Medulla oblongata (tissue), 1 donor: ENCODE results near the gene MYLK2.
A peak's percentile ranks its signal among the peaks of the same experiment; 100 is the strongest.

Source experiments
- DNase-seq: peaks from one replicate; pipeline ENCODE4 v3.0.0-alpha.2; 2015; ENCODE audit errors: extremely low spot score

MYLK2 gene

GRCh38 chr20:31853481-31853880, 34.3 kb downstream of the MYLK2 start:
- DNase-seq = no peak

DNA sequence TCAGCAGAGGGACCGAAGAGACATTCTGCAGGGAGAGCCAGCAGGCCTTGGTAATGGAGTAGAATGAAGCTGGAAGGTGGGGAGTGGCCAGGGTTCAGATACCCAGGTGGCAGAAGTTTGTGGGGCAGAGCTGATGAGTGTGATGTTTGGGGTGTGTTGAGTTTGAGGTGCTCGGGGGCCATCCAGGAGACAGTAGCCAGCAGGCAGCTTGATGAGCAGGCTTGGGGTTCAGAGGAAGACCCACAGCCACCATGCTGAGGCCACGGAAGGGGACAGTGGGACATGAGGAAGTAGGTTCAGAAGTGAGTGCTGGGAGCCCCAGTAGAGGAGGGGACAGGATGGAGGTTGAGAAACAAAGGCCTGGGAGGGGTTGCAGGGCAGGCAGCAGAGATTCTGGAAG, 37.4 kb downstream of the MYLK2 start:
- no peak for DNase-seq

DNA sequence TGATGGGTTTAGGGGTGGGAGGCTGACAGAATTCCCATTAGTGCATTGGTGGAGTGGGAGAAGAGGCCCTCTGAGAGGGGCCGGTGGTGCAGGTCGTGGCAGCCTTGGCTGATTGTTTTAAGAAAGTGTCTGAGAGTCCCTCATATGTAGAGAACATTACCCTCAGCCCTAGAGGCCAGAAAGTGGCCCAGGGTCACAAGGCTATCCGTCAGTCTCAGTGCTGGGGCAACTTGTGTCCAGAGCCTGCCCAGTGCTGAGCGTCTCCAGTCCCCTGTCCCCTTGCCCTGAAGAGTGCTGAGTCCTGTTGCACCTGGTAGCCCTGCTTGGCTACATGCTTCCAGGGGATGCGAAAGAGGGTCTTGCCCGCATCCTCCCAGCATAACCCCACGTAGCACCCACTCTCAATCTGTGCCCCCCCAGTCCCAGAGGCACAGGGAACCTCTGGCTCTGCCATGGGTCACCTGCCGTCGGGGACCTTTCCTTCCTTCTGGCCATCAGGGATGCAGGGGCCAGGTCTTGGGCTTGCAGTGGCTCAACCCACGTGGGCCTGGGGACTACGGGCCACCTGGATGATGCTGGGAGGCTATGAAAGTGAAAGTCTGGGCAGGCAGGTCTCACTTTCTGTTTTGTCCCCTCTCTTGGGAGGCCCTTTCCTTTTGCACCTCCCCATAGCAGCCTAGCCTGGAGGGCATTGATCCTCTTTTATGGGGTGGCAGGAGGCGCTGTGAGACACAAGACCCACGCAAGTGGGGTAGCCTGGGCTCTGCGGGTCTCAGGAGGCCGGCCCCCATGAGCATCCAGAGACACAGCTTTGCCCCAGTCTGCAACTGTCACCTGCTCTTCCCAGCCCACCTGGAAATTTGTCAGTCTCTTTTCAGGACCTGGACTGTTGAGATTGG, 39.0 kb downstream of the MYLK2 start:
- DNase-seq = no peak

GRCh38 chr20:31858760-31859083, 39.6 kb downstream of the MYLK2 start:
- DNase-seq = no peak

GRCh38 chr20:31859266-31859997, 40.3 kb downstream of the MYLK2 start:
- DNase-seq = no peak

GRCh38 chr20:31859998-31860380, 40.8 kb downstream of the MYLK2 start:
- no peak for DNase-seq

- DNase-seq = no peak
These were observed 41.4 kb downstream of the MYLK2 start for GRCh38 chr20:31860390-31861134.

- DNase-seq = no peak
These were observed 41.9 kb downstream of the MYLK2 start for GRCh38 chr20:31861135-31861384.

DNA sequence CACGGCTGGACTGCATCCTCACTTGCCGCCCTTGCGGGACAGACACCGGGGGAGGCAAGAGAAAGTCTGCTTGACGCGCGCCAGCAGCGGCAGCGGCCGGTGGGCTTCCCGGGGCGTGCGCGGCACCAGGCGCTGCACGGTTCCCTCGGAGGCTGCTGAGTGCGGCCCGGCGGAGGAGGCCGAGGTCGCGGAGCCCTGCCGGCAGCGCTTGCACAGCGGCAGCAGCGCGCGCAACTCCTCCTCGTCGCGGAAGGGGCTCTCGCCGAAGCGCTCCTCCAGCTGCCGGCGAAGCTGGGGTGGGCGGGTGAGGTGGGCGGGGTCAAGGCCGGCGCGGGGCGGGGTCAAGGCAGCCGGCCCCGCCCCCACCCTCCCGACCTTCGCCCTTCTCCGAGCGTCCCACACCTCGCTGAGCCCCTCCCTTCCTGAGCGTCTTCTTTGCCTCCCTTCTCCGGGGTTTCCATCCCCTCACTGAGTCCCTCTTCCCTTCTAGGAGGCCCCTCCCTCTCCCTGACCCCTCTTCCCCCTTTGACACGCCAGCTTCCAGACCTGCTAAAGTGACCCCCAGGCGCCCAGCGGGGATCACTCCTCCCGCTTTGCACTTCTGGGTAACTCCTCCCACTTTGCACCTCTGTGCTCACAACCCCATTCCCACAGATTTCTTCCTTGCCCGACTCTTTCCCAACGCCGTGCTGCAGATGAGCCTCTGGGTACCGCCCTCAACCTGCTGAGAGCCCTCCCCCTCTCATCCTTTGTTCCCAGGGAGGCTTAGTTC, 42.4 kb downstream of the MYLK2 start:
- peak; percentile 16 for DNase-seq

DNA sequence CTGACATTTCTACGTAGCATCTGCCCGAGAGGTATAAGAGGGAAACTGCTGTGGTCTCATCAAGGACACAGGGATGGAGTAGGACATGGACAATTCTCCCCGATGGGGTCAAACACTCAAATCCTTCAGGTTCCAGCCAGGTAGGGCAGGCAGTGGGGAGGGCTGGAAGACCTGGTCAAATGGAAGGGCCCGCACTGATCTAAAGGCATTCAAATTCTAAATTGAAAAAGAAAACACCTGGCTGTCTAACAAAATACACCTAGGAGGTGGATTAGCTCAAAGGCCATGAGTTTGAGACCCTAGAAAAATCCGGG, 43.0 kb downstream of the MYLK2 start:
- DNase-seq = no peak

GRCh38 chr20:31862506-31862905, 43.4 kb downstream of the MYLK2 start:
- DNase-seq = no peak

DNA sequence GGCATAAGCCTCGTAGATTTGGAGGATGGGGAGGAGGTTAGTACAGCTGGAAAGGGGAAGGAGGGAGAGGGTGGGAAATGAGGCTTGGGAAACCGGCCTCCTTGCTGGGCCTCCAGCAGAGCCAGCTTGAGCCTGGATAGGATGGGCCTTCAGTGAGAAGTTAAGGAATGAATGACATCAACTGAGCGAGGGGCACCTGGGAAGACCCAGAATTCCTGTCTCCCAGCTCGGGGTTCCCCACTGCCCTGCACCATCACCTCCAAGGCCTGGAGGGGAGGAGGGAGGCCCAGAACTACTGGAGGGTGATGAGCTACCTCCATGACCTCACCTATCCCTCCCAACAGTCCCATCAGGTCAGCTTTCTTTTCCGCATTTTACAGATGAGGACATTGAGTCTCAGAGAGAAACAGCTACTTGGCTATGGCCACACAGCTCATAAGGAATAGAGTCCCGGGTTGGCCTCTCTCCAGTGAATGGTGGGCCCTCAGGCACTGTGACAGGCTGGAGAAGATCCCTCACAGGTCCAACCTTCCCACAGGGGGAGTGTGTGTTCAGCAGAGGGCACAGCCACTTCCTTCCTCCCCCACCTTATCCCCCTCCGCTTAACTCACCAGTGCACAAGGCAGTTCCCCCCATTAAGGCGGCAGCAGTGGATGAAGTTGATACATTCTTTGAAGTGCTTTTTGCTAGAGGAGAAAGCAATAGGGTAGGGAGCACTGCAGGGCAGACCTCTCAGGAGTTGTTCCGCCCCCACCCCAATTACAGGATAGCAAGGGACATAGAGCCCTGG, 44.3 kb downstream of the MYLK2 start:
- DNase-seq = no peak

- DNase-seq = no peak
These were observed 45.6 kb downstream of the MYLK2 start for GRCh38 chr20:31864521-31865400.

DNA sequence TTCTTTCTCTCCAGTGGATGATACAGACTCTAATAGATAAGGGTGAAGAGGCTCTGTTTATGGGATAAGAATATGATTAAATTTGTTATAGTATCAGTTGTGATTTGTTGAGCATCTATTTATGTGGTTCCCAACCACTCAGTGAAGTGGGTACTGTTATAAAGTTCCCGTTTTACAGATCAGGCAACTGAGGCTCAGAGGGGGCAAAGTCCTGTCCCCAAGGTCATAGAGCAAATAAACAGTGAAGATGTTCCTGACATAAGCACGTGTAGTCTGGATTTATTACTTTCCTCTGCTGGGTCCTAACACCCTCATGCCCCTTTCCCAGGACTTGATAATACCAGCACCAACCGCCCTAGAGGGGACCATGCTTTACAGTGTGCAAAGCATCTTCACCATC, 47.1 kb downstream of the MYLK2 start:
- DNase-seq = no peak

GRCh38 chr20:31868853-31869672, 49.9 kb downstream of the MYLK2 start:
- DNase-seq = peak; percentile 23

- DNase-seq = no peak
These were observed 50.5 kb downstream of the MYLK2 start for GRCh38 chr20:31869673-31869941.

DNA sequence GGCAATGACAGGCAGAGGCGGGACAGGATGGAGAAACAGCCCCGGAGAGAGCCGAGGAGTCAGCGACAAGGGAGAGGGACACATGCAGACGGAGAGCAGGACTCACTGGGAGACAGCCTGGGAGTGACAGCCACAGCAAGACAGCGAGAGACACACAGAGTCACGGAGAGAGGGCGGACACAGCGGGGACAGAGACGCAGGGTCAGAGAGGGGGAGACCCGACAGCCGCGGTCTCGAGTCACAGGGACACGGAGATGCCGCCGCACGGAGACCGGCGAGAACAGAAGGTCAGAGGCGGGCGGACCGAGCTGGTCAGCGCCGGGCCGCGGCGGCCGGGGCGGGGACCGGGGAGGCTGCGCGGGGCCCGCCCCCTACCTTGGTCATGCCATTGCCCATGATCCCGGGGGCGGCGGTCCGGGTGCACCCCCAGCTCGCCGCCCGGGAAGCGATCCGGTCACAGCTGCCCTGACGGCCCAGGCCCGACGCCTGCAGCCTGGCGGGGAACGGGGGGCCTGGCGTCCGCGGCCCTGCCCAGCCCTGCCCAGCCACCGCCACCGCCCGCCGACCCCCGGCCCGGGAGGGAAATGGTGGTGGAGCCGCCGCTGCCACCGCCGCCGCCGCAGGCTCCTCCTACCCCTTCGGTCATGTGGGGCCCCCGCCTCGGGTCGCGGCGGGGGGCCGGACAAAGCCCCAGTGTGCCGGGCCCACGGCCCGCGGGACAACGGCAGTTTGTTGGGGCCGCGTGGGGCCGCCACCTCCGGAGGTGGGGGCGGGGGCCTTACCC, 51.0 kb downstream of the MYLK2 start, which contains the start of the genes DUSP15 and TTLL9:
TSS of gene DUSP15 (minus strand) at position 586 of the 784 bp plus-strand sequence. CDS start at position 396, 190 bp downstream.
TSS of gene TTLL9 (plus strand) at position 693 of the 784 bp plus-strand sequence. CDS start 493 bp downstream, outside the sequence.
- DNase-seq = peak; percentile 80

GRCh38 chr20:31870726-31871617, 51.8 kb downstream of the MYLK2 start:
- peak; percentile 37 for DNase-seq
